SH-SY5Y (cell line): ENCODE results near the gene HEXB.

Experiments used
- GATA2 ChIP-seq: IDR thresholded peaks from 2 replicates; pipeline ENCODE4 v1.6.1; 2011; ENCODE audit warnings: mild to moderate bottlenecking, low read depth, low read length
- GATA3 ChIP-seq: IDR thresholded peaks from 2 replicates; pipeline ENCODE4 v1.6.1; 2011; ENCODE audit warnings: low read depth, mild to moderate bottlenecking, low read length, moderate library complexity

DNA sequence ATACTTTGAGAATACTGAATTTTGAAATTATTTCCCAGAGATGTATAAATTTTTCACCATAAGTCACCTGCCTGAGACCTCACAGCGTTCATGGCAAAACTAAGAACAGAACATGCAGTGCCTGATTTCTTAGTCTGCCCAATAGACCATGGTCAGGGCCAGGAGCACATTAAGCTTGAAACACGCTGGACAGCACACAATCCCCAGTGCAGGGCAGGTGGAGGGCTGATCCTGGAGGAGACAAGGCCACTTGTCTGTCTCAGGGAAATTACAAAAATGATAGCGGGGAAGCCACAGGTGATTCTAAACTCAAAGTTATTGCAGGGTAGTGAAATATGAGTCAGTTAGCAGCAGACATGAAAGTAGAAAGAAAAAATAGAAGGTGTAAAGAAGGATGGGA lies 25.9 kb upstream of the HEXB start:
- TF ChIP-seq GATA2 (no peak), GATA3 (no peak)
